ENCODE measurements around the gene ZNF438.
"Not testable (repeated sequence)": the region's sequence is repeated elsewhere in the genome, so short reads cannot be mapped to it uniquely, and the experiment has no call there.

The ZNF438 gene

GRCh38 chr10:30990351-30990750, 41.3 kb downstream of the ZNF438 start:
- DNase-seq = no peak

DNA sequence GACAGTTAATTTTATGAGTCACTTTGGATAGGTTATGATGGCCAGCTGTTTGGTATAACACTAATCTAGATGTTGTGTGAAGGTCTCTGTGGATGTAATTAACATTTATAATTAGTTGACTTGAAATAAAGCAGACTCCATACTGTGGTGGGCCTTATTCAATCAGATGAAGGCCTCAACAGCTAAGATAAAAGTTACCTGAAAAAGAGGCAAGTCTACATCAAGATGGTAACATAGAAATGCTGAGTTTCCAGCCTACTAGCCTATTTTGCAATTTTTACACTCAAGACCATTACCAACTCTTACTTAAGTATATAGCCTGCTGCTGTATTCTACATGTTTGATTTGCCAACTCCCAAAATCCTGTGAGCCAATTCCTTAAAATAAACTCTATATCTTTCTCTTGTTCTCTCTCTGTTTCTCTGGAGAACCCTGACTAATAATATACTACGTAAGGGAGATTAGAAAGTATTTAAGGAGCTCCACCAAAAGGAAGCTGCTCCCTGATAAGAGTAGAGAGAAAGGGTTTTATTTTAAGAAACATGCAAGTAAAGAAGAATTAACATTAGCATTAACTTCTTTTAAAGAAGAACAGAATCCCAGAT, 42.7 kb downstream of the ZNF438 start:
- no peak for DNase-seq

DNA sequence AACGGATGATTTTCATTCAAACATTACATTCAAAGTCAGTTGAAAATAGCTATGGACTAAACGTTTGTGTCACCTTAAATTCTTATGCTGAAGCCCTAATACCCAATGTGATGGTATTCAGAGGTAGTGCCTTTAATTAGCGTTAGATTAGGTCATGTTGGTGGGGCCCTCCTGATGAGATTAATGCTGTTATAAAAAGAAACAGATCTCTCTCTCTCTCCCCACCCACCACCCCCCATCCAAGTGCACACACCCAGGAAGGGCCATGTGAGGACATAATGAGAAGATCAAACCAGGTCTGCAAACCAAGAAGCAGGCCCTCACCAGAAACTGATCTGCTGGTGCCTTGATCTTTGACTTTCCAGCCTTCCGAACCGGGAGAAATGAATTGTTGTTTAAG, 44.2 kb downstream of the ZNF438 start:
- no peak for DNase-seq

DNA sequence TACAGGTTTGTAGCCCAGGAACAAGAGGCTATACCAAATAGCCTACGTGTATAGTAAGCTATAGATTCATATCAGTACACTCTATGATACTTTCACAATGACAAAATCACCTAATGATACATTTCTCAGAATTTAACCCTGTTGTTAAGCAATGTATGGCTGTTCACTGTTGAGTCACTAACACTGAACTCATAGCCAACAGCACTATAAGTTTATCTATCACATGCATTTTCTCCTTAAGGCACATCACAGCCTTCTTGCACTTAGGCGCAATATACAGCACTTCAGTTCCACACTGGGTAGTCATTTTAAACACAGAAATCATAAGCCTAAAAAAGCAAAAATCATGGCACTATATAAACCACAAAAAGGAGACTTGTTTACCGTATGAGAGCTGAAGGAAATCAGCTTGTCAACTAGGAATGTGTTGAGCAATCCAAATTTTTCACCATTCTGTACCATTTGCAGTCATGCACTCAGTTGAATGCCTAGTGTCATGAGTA, 45.6 kb downstream of the ZNF438 start:
- no peak for DNase-seq

DNA sequence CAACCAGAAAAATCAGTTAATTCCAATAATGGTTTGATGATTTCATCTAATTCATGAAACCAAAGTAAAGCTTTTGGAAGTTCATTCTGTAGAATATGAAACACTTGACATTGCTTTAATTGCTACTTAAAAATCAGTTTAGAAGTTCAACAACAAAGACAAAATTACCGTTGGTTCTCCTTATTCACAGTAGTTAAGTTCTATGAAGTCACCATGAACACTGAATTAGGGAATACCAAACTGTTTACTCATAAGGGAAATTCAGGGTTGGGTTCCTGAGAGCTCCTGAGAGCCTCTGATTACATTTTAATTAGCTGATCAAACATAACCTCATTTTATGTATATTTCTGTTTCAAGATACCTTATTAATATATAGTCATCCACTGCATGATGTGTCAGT, 46.2 kb downstream of the ZNF438 start:
- DNase-seq = no peak

DNA sequence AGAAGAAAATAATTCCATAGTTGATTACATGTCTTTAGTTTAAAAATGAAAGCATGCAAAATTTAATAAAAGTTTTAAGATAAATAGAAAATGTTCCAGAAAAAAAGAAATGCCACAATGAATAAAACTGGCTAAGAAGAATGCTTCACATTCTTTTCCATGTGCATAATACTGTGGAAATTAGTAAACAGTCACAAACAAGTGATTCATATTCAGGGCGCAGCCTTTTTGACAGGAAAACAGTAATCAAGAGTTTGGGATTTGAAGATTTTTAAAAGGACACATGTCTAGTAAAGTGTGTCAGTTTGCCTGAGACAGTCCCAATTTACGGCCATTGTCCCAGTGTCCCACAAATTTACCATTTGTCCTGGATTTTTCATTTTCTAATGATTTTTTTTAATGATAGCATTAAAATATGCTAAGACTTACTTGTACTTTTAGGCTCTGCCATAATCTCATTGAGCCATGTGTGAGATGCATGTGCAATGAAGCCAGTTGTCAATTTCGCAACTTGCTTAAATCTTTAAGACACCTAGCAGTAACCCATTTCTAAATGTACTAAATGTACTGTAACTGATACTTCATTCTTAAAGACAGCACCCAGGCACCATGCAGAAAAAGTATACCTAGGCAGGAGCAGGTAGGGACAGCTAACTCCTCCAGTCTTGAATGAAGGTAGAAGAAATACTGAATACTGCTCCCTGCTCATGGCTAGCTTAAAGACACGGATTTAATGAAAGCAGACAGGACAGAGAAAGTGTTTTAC, 46.9 kb downstream of the ZNF438 start:
- no peak for DNase-seq

DNA sequence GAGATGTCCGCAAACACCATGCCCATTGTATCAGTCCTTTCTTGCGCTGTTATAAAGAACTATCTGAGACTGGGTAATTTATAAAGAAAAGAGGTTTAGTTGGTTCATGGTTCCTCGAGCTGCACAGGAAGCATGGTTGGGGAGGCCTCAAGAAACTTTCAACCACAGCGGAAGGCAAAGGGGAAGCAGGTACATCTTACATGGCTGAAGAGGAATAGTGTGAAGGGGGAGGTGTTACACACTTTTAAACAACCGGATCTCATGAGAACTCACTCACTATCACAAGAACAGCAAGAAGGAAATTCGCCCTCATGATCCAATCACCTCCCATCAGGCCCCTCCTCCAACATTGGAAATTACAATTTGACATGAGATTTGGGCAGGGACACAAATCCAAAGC, 48.5 kb downstream of the ZNF438 start:
- DNase-seq = not testable (repeated sequence)

DNA sequence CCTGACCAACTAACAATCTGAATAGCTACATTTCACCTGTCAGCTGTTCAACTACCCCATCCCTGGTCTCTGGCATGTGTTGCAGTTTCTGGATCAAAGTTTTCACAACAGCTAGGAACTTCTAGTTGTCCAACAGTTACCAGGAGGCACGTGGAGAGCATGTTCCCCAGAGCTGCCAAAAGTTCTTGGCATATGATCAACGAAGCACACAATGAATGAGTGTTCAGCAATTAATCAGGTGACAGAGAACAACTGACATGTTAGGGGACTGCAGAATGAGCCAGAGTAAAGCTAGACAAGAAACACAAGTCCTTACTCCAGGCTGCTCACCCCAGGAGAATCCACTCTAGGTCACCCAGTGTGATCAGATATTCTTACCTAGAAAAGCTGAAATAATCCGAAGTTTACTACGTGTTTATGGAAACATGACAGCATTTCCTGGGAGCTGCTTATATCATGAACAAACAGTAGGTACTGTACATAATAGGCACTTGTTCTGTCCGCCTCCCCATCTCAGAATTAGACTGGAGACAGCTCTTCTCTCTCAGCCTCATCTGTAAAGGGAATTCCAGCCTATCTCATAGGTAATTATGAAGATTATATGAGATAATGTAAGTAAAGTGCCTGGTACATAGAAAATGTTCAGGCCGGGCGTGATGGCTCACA, 50.6 kb downstream of the ZNF438 start:
- peak in 24 of 51 donors; percentile 5 to 62 (median 22) for DNase-seq

- no peak for DNase-seq
Measured at GRCh38 chr10:30979956-30980355, 51.7 kb downstream of the ZNF438 start.

GRCh38 chr10:30978843-30979242, 52.8 kb downstream of the ZNF438 start:
- DNase-seq = no peak

DNA sequence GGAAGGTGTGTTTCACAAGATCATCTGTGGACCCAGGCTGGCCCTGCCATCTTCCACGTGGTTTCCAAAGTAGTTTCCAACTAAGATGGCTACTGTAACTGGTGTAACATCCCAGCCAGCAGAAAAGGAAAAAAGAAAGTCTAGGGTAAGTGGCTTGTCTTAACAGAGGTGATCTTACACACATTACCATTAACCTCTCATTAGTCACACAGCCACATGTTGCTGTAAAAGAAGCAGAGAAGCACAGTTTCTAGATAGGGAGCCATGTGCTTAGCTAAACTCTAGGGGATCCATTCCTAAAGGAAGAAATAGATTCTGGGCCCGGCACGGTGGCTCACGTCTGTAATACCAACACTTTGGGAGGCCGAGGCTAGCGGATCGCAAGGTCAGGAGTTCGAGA, 54.3 kb downstream of the ZNF438 start:
- DNase-seq = no peak

GRCh38 chr10:30974773-30975415, 56.8 kb downstream of the ZNF438 start:
- DNase-seq = no peak

- no peak for DNase-seq
Measured at GRCh38 chr10:30974355-30974754, 57.3 kb downstream of the ZNF438 start.

GRCh38 chr10:30973737-30974136, 57.9 kb downstream of the ZNF438 start:
- DNase-seq = peak in 6 of 51 donors; percentile 1 to 8 (median 2)

DNA sequence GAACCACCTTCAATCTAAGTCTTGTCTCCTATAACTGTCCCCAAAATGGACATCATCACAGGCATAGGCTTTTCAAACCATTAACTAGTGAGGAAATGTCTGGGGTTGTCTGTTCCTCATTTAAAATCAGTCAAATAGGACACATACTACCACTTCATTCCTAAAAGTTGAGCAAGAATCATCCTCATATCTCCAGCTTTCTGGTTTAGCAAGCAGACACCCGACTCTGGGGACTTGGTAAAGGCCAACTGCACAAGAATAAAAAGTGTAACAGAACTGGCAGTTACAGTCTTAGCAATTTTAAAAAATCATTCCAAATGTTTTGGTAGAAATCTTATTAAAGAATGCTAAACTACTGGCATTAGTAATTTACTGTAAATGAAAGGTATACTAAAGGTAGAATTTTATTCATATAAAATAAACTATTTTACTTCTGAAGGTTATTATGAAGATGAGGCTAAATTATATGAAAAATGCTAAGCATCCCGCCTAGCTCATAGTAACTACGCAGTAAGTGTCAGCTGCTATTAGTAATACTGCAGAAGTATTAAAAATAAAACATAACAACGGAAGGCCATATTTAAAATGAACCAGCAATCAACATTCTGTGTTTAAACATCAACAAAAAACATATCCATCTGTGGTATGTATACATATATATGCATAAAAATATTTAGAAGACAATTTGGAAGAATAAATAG, 60.8 kb downstream of the ZNF438 start:
- DNase-seq = no peak

GRCh38 chr10:30968711-30969110, 63.0 kb downstream of the ZNF438 start:
- no peak for DNase-seq

DNA sequence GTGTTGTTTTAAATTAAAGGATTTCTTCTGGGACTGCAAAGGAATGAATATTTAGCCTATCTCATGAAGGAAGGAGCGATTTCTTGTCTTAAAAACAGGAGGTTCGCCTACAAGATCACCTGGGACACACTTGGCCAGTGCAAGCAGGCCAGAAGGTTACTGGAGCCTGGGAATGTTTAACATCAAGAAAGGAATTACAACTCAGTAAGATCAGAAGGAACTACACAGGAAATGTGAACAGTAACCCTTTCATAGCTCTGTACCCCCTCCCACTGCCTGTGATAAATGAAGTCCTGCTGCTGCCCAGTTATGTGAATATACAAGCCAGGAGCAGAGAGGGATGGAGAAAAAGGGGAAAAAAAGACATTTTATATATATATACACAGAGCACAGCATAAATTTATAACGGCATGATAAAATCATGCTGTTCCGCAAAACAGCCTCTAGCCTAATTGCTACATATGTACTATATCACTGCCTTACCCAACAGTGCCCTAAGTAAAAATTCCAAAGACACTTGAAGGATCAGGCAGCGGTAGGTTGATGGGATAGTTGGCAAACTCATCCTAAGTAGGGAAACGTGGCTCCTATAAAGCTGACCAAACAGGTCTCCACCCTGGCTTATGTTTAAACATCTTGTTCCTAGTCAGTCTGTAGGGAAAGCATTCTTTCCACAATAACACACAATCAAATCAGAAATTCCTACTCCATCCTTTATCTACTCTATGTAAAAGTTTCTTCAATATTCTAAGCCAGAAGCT, 63.8 kb downstream of the ZNF438 start:
- DNase-seq = no peak

DNA sequence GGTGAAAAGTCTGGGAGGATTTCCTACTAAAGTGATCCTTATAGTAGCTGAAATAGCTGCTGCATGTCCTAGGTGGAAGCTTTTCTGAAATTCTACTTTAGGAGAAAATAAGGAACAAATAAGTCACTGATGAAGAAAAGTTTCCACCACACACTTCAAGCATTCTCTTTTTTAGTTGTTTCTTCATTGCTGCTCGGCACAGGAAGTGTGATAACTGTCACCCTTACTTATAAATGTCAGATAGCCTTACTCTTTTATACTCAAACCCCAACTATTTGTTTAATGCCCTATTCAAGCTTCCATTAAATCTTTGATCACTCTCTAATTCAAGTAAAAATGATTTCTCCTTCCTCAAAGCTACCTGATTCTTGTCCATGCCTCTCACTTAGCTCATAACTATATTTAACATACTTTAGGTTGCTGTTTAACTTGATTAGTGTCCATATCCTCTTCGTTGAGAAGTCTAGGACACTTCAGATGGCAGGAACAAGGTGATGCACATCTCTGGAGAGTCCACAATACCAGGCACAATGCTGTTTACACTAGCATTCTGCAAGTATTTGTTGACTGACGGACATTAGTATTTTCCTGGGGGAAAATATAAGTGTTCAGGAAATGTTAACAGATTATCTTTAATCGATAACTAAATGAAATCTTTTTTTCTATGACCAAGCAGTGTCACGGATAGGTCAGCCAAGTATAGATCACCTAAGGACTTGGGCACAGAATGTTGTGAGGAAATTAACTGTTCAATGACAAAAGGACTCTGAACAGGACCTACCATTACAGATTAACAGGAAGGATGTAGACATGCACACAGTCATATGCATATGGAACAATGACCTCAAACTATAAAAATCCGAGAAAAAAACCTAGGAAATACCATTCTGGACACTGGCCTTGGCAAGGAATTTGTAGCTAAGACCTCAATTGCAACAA, 67.4 kb downstream of the ZNF438 start:
- no peak for DNase-seq

DNA sequence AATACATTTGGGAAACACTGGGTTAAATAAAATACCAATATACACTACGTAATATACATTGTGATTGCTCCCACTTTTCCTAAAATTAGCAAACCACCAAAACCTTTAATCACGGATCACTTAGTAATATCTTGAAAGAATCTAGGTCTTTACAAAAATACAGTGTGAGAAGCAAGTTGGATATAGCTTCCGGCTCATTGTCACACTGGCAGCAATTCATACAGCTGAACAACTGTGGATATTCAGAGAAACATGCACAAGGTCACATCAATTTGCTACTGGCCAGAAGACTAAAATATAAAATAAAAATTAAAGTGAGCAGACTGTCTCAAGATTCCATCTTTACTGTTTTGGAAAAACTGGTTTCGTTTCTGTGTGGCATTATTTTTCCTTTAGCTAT, 69.1 kb downstream of the ZNF438 start:
- DNase-seq = no peak

- no peak for DNase-seq
Measured at GRCh38 chr10:30959836-30960210, 71.8 kb downstream of the ZNF438 start.

All from hypothalamus (tissue), 51 donors.